NCI-H187 treated with DMSO at 0.1 percent for 48 hours (cell line): Measurements from ENCODE around the gene FXYD7.
"Not testable (repeated sequence)": the region's sequence is repeated elsewhere in the genome, so short reads cannot be mapped to it uniquely, and the experiment has no call there.

ENCODE experiments used
- DNase-seq: peaks from one replicate; lab custom pipeline; 2025; lab: John Stamatoyannopoulos, UW

Gene FXYD7

GRCh38 chr19:35143231-35143715 lies at the start of gene FXYD7:
TSS of gene FXYD7 (plus strand) at chr19:35143255. CDS start at chr19:35143334, 79 bp downstream.
- no peak for DNase-seq

DNA sequence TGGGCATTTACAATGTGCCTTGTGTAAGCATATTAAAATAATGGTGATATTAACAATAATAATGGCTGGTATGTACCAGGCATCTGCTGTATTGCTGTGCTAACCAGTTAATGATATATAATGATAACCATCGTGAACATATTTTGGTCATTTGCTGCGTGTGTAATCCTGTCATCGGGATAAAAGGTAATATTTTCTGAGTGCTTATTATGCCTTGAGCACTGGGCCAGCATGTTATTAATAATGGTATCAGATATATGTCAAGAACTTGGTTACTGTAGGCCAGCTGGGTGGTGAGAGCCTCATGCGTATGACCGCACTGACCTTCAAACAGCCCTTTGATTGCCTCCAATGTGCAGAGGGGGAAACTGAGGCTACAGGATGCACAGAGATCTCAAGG lies 49.6 kb upstream of the FXYD7 start:
- DNase-seq: no peak

GRCh38 chr19:35093941-35094647 lies 49.0 kb upstream of the FXYD7 start:
- DNase-seq: no peak

GRCh38 chr19:35094656-35095055 lies 48.4 kb upstream of the FXYD7 start:
- no peak for DNase-seq

GRCh38 chr19:35095667-35096368 lies 47.2 kb upstream of the FXYD7 start:
- DNase-seq: no peak

GRCh38 chr19:35098413-35099049 lies 44.5 kb upstream of the FXYD7 start:
- no peak for DNase-seq

DNA sequence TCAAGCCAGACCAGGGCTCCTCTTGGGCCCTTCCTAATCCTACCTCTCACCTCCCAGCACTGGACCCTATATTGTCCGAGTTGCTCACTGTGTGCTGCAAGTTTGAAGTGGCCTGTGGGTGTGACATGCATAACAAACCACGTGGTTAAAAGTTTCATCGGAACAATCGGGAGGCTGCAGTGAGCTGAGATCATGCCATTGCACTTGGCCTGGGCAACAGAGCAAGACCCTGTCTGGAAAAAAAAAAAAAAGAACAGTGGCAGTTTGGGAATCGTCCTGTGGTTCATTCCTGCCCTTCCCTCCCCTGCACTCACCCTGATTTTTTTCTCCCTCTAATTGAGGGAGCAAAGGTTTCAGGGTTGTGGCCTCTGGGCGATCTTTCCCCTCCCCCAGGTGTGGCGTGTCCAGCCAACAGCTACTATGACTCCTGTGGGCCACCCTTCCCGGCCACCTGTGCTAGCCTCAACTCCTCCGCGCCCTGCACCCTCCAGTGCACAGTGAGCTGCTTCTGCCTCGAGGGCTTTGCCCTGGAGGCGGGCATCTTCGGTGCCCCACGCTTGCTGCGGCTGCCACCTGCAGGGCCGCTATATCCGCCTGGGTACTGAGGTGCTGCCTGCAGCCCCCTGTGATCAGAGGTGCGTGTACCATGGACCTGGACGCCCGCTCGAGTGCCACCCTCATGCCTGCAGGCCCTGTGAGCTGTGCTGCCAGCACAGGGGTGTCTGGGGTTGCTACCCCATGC lies 43.7 kb upstream of the FXYD7 start:
- DNase-seq: no peak

DNA sequence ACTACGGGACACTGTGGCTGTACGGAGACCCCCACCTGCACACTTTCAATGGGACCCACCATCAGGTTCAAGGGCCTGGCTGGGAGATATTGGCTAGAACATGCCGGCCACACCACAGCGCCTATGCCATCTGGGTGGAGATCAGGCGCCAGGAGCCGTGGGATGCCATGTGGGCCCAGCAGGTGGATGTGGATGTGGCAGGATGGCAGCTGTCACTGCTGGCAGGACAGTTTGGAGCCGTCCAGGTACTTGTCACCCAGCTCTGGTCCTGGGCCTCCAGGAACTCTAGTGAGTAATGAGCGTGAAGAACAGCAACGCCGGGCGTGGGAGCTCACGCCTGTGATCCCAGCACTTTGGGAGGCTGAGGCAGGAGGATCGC lies 43.2 kb upstream of the FXYD7 start:
- DNase-seq: no peak

- DNase-seq: no peak
These were observed 42.2 kb upstream of the FXYD7 start for GRCh38 chr19:35100588-35101533.

- not testable (repeated sequence) for DNase-seq
These were observed 41.1 kb upstream of the FXYD7 start for GRCh38 chr19:35101949-35102348.

- DNase-seq: not testable (repeated sequence)
These were observed 39.4 kb upstream of the FXYD7 start for GRCh38 chr19:35103614-35104013.

- no peak for DNase-seq
These were observed 38.7 kb upstream of the FXYD7 start for GRCh38 chr19:35104361-35104760.

- no peak for DNase-seq
These were observed 38.0 kb upstream of the FXYD7 start for GRCh38 chr19:35105047-35105410.

GRCh38 chr19:35105411-35106290 lies 37.4 kb upstream of the FXYD7 start:
- DNase-seq: no peak

DNA sequence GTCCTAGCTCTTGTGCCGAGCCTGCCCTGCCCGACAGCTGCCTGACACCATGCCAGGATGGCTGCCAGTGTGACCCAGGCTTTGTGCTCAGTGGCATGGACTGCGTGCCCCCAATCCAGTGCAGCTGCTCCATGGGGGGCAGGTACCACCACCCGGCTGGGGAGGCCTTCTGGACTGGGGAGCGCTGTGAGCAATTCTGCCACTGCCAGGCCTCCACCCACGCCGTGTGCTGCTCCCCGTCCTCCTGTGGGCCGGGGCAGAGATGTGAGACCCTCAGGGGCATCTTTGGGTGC lies 36.8 kb upstream of the FXYD7 start:
- DNase-seq: no peak

DNA sequence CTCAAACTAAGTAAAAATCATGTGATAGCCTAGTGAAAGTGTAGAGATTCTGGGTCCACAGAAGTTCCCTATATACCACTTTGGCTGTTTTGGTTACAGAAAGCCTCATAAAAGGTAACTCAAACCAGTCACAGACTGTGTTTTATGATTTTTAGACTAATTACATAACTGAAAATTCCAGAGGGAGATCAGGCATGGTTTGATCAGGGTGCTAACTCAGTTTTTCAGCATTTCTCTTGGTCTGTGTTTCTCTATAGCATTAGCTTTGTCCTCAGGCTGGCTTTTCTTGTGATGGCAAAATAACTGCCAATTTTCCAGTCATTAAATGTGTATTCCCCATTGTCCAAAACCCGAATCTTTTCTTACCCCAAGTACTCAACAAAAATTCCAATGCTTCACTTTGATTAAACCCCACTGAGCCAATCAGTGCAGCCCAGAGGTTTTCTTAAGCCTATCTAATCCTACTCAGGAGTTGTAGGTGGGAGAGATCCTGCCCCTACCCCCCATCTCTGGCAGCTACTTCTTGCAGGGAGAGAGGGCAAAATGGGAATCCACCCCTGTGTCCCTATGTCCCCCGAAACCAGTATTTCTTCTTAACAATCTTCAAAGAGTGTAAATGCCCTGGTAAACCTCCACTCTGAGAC lies 36.0 kb upstream of the FXYD7 start:
- no peak for DNase-seq

GRCh38 chr19:35107545-35107944 lies 35.5 kb upstream of the FXYD7 start:
- no peak for DNase-seq

GRCh38 chr19:35108730-35109129 lies 34.3 kb upstream of the FXYD7 start:
- no peak for DNase-seq

GRCh38 chr19:35109395-35110112 lies 33.5 kb upstream of the FXYD7 start:
- no peak for DNase-seq
